Measurements from ENCODE around the gene TMEM117.

DNA sequence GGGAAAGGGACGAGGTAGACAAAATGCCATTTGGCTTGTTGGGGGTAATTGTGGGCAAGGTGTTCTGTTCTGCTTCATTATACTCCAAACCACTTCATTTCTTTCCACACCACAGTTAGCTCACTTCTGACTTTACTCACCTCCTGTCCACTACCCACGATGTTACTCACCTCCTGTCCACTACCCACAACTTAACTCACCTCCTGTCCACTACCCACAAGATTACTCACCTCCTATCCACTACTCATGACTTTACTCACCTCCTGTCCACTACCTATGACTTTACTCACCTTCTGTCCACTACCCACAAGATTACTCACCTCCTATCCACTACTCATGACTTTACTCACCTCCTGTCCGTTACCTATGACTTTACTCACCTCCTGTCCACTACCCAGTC lies 19.7 kb upstream of the TMEM117 start:
- TF ChIP-seq, protein P1, sequence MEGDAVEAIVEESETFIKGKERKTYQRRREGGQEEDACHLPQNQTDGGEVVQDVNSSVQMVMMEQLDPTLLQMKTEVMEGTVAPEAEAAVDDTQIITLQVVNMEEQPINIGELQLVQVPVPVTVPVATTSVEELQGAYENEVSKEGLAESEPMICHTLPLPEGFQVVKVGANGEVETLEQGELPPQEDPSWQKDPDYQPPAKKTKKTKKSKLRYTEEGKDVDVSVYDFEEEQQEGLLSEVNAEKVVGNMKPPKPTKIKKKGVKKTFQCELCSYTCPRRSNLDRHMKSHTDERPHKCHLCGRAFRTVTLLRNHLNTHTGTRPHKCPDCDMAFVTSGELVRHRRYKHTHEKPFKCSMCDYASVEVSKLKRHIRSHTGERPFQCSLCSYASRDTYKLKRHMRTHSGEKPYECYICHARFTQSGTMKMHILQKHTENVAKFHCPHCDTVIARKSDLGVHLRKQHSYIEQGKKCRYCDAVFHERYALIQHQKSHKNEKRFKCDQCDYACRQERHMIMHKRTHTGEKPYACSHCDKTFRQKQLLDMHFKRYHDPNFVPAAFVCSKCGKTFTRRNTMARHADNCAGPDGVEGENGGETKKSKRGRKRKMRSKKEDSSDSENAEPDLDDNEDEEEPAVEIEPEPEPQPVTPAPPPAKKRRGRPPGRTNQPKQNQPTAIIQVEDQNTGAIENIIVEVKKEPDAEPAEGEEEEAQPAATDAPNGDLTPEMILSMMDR (IDR thresholded peaks at IDR 0.05; ENCODE audit: low read depth, low read length, poor library complexity, severe bottlenecking) = no peak
- no peak for TF ChIP-seq EZH2phosphoT487 (IDR thresholded peaks at IDR 0.05; ENCODE audit: borderline replicate concordance, low read length)
